Ovary (tissue), 1 donor: Measurements from ENCODE around the gene KREMEN1.

Source experiments
- EP300 ChIP-seq: sonication (generic); formaldehyde crosslinking; IDR thresholded peaks from one replicate; pipeline ENCODE4 v1.6.1; 2017; ENCODE audit warnings: antibody characterized with exemption
- POLR2A ChIP-seq: fragments of 450-650 bp; IDR thresholded peaks from one replicate; pipeline ENCODE4 v1.6.1; 2017; ENCODE audit warnings: antibody characterized with exemption, mild to moderate bottlenecking, moderate library complexity

GRCh38 chr22:29103121-29103520 is 30.3 kb downstream of the KREMEN1 start:
- no peak for TF ChIP-seq EP300
- TF ChIP-seq POLR2A = no peak
